Stimulated activated CD4-positive, alpha-beta T cell treated with anti-CD3 and anti-CD28 coated beads, Interleukin-1b, Interleukin-23, amount 100 ng/mL, for 48 hours (primary cell): ENCODE results near the gene RAB3IL1.
A peak's percentile ranks its signal among the peaks of the same experiment; 100 is the strongest.

Experiments
- DNase-seq: peaks from one replicate; pipeline ENCODE4 v3.0.0-alpha.2; 2020

Gene RAB3IL1

GRCh38 chr11:61903845-61904244 lies 13.5 kb downstream of the RAB3IL1 start:
- no peak for DNase-seq

- DNase-seq, result no peak
Observed at GRCh38 chr11:61902313-61902712, 15.1 kb downstream of the RAB3IL1 start.

- no peak for DNase-seq
Observed at GRCh38 chr11:61901397-61901796, 16.0 kb downstream of the RAB3IL1 start.

DNA sequence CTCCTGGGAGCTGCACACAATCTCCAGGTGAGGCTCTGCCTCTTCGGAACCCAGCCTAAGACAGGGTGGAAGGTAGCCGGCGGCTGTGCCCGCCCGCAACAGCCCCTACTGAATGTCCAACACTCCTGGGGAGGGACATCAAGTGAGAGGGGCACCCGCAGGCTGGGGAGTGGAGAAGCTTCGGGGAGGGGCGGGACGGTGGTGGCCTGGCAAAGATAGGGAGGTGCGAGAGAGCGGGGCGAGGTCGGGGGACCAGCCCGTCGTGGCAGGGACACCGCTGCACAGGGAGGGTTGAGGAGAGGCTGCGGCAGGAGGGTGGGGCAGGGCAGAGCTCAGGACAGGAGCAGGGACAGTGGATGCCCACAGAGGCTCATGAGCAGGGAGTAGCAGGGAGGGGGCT lies 17.1 kb downstream of the RAB3IL1 start:
- no peak for DNase-seq

DNA sequence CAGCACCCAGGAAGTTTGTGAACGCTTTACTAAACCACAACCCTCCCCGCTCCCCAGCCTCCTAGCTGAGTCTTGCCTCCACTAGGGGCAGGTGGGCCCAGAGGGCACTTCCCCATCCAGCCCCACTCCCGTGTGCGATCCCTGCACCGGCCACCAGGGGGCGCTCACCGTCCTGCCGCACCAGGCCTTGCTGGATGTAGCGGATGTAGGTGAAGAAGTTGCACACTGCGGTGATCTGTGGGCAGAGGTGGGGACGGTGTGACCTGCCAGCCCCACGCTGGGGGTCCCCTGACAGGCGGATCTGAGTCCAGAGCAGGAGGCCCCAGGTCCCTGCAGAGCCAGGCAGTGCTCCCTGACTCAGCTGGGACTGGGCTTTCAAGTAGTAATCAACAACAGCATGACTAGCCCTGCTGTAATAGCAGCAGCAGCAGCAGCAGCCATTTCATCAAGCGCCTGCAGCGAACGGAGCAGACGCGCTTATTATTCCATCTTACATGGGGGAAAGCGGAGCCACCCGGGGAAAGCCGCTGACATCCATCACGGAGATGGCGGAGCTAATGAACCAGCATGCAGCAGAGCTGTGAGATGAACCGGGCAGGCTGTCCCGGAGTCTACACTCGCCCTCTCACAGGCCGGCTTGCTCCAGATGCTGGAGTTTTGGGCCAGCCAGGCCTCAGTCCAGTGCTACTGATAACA lies 18.1 kb downstream of the RAB3IL1 start:
- DNase-seq, result peak; percentile 90

- no peak for DNase-seq
Observed at GRCh38 chr11:61898247-61898582, 19.2 kb downstream of the RAB3IL1 start.

- DNase-seq, result peak; percentile 80
Observed at GRCh38 chr11:61897387-61898246, 19.7 kb downstream of the RAB3IL1 start.

- DNase-seq, result no peak
Observed at GRCh38 chr11:61896665-61897386, 20.5 kb downstream of the RAB3IL1 start.

DNA sequence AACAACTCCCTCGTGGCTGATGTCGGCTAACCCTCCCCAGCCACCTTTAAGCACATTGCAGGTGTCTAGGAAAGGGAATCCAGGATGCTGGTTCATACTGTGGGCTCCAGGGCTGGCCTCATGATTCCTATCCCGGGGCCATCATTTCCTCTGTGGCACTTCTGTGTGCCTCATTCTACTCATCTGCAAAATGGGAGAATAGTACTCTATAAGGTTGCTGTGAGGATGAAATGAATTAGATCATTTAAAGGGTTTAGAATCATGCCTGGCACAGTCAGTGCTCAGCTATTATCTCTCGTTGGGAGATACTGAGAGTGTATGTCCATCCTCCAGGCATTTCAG lies 21.7 kb downstream of the RAB3IL1 start:
- no peak for DNase-seq

DNA sequence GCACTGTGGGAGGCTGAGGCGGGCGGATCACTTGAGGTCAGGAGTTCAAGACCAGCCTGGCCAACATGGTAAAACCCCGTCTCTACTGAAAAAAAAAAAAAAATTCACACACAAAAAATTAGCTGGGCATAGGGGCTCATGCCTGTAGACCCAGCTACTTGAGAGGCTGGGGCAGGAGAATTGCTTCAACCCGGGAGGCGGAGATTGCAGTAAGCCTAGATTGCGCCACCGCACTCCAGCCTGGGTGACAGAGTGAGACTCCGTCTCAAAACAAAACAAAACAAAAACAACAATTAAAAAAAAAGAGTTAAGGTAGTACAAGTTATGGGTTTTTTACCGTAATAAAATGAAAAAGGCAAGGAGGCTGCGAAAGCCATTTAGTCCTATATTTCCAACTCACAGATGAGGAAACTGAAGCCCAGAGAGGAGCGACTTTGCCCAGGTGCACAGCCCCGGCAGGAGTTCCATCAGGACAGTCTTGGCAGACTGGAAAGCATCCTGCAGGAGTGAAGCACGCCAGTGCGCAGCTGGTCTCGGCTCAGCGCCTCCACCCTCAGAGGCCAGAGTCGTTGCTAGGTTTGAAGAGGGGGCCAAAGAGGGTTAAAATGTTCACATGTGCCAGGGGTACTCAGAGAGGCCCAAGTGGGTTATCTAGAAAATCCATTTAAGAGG lies 22.2 kb downstream of the RAB3IL1 start:
- DNase-seq, result no peak

DNA sequence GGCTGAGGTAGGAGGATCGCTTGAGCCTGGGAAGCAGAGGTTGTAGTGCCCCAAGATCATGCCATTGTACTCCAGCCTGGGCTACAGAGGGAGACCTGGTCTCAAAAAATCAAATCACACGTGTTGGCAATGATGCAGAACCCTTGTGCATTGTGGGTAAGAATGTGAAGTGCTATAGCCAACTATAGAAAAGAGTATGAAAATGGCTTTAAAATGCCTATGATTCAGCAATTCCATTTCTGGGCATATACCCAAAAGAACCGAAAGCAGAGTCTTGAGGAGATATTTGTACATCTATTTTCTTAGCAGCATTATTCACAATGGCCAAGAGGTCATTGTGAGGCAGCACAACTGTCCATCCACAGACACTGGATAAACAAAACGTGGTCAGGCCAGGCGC lies 23.4 kb downstream of the RAB3IL1 start:
- DNase-seq, result no peak

- peak; percentile 20 for DNase-seq
Observed at GRCh38 chr11:61892085-61892370, 25.3 kb downstream of the RAB3IL1 start.

- peak; percentile 36 for DNase-seq
Observed at GRCh38 chr11:61891331-61892084, 25.9 kb downstream of the RAB3IL1 start, which contains the start of gene FADS3. Gene FADS3 (minus strand): TSS chr11:61891545. CDS start chr11:61891381, 164 bp downstream.

DNA sequence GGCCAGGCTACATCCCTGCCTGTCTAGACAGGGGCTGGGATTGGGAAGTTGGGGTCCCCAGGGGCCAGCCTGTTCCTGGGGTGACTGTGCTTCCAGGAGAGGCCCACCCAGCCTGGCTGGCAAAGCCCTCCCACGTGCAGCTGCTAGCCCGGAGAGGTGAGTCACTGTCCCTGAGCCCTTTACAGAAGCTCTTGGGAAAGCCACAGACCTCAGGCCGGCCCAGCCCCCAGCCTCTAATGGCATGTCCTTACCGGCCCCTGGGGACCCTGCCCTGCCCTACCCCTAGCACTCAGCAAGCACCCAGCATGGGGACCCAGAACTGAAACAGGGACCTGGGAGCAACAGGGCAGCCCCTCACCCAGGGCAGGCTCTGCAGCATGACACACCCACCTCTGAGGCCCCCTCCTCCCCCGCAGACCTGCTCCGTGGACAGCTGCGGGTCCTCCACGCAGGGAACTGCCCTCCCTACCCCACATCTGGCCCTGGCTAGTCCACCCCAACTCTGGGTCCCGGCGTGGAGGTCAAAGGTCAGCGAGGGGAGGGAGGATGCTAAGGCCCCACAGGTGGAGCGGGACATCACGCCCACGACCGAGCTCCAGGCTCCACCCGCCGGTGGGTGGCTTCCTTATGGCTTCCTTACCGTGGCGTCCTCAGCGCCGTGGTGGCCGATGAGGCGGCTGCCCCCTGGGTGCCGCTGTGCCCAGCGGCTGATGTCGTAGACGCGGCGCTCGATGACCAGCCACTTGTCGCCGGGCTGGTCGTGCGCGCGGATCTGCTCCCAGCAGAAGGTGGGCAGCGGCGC lies 26.6 kb downstream of the RAB3IL1 start:
- no peak for DNase-seq

DNA sequence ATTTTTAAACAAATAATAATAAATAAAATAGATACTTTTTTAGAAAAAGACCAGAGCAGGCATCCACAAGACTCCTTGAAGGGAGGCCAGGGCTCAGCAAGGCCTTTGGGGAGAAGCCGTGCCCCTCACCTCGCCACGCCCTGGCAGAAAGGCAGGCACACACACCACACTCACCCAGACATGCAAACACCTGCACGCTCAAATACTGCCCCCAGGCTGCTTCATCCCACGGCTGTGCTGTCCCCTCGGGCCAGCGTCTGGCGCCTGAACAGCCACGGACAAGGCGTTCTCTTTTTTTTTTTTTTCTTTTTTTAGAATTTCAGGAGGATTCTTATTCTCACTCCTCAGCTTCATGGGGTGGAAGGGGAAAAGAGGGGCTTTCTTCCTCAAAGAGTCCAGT lies 27.5 kb downstream of the RAB3IL1 start:
- no peak for DNase-seq

DNA sequence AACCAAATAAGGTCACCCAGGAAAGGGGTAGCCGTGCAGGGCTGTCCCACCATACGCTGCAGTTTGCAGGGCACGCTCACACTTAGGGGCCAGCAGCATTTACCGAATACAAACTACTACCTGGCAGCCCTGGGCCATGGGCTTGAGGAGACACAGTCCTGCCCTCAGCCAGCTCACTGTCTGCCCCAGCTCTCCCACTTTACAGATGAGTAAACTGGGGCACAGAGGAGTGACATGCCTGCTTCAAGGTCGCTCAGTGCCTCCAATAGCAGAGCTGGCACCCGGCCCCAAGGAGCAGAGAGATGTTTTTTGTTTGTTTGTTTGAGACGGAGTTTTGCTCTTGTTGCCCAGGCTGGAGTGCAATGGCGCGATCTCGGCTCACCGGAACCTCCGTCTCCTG lies 28.8 kb downstream of the RAB3IL1 start:
- DNase-seq, result no peak

DNA sequence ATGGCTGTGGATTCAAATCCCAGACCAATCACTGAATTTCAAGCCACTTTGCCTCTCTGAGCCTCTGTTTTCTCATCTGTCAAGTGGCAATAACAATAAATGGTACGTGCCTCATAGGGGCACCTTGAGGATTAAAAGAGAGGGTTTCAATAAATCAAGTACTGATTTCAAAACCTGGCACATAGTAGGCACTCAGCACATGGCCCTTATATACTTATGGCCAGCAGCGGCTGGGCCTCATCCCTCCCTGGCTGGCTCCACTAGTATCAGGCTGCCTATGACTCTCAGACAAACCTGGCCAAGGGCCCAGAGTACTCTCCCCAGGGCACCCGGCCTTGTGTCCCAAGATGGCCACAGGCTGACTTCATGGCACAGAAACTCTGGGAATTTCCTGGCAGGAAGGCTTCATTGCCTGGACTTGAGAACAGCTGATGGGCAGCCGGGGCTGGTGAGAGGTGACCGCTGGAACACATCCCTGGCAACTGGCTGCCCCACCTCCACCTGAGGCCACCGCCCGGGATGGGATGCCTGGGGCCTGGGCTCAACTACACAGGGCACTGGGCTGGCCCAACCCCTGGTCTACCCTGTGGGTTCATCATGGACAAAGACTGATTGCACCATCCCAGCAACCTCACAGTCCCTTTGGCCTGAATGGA lies 29.4 kb downstream of the RAB3IL1 start:
- no peak for DNase-seq

- no peak for DNase-seq
Observed at GRCh38 chr11:61886643-61887042, 30.7 kb downstream of the RAB3IL1 start.

GRCh38 chr11:61885784-61886580 lies 31.4 kb downstream of the RAB3IL1 start:
- DNase-seq, result no peak

DNA sequence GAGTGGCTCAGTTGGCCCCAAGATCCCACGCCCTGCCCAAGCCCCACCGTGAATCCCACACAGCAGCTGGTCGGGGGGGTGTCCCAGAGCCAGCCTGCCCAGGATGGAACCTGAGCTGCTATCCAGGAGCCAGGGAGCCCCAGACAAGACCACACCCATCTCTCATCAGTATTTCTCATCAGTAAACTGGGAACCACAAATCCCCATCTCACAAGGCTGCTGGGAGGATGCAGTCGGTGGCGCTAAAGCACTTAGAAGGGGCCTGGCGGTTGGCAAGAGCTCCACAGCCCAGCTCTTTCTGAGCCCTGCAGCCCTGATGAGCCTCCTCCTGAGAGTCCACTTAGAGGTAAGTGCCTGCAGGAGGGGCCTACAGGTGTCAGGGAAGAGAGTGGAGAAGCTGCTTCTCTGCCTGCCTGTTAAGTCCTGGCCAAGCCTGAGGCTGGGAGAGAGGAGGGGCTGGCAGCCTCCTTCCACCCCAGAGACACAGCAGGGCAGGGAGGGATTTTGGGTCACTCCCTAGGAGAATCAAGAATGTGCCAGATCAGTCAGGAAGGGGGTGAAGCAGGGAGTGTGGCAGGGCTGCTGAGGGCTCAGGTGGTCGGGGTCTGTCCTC lies 32.1 kb downstream of the RAB3IL1 start:
- no peak for DNase-seq
